IMR-90 (cell line): Measurements from ENCODE around the gene ZG16B. TPM values are rescaled to one million over a fixed set of nuclear protein-coding genes. Genes with fewer than 3 reads are reported as not detected.

Source experiments
- ATAC-seq: fragments of 200-7000 bp; cut with Tn5 transposase; 2 replicates; pipeline ENCODE4 v1.9.1; 2020; ENCODE audit warnings: low read depth, mild to moderate bottlenecking, moderate library complexity
- BruUV-seq: library from RNA; stranded (reverse); fragments of 400-500 nt; replicated peaks from 2 replicates; lab custom pipeline; 2021; lab: Mats Ljungman, UMichigan
- CTCF ChIA-PET: fragments of 300-600 bp; formaldehyde crosslinking; extraction: SDS; loops from one replicate; lab custom pipeline; 2021; ENCODE audit warnings: antibody characterized with exemption; lab: Yijun Ruan, JAX
- POLR2A ChIA-PET: fragments of 300-600 bp; sonication (Branson Sonifier 250); formaldehyde crosslinking; loops from one replicate; lab custom pipeline; 2022; ENCODE audit warnings: antibody characterized with exemption; ENCODE audit not compliant: unreplicated experiment; lab: Charles Lee
- DNase-seq: peaks from one replicate; pipeline ENCODE4 v3.0.0; 2013
- H2AFZ ChIP-seq: replicated peaks from 2 replicates; pipeline ENCODE3; 2013; ENCODE audit warnings: low read length, mild to moderate bottlenecking; ENCODE audit not compliant: poor library complexity
- H2AK5ac ChIP-seq: 2 replicates; pipeline ENCODE4 v1.6.1; 2013; ENCODE audit warnings: low read depth, low read length, inconsistent platforms
- H2AK9ac ChIP-seq: replicated peaks from 2 replicates; pipeline ENCODE3; 2013; ENCODE audit warnings: mild to moderate bottlenecking, low read depth, low read length, moderate library complexity; ENCODE audit not compliant: poor library complexity
- H2BK120ac ChIP-seq: 2 replicates; pipeline ENCODE4 v1.6.1; 2013; ENCODE audit warnings: low read depth, low read length, inconsistent platforms
- H2BK15ac ChIP-seq: 3 replicates; pipeline ENCODE4 v1.6.1; 2013; ENCODE audit warnings: low read depth, low read length, inconsistent platforms
- H2BK20ac ChIP-seq: 2 replicates; pipeline ENCODE4 v1.6.1; 2013; ENCODE audit warnings: low read depth, mild to moderate bottlenecking, inconsistent platforms, low read length, moderate library complexity
- H2BK5ac ChIP-seq: 2 replicates; pipeline ENCODE4 v1.6.1; 2013; ENCODE audit warnings: mild to moderate bottlenecking, low read depth, low read length, inconsistent platforms; ENCODE audit not compliant: poor library complexity, severe bottlenecking
- H3K14ac ChIP-seq: replicated peaks from 2 replicates; pipeline ENCODE4 v1.6.1; 2013; ENCODE audit warnings: low read depth, low read length, inconsistent platforms
- H3K18ac ChIP-seq: 2 replicates; pipeline ENCODE4 v1.6.1; 2013; ENCODE audit warnings: low read depth, low read length, control low read depth
- H3K23ac ChIP-seq: 2 replicates; pipeline ENCODE4 v1.6.1; 2013; ENCODE audit warnings: low read depth, low read length, inconsistent platforms
- H3K27ac ChIP-seq: 2 replicates; pipeline ENCODE4 v1.5.1; 2013; ENCODE audit warnings: mild to moderate bottlenecking, control low read depth, low read length; ENCODE audit not compliant: insufficient read depth
- H3K27me3 ChIP-seq: 2 replicates; pipeline ENCODE4 v1.6.1; 2013; ENCODE audit warnings: low read length; ENCODE audit not compliant: control insufficient read depth, insufficient read depth
- H3K36me3 ChIP-seq: 2 replicates; pipeline ENCODE4 v1.6.1; 2013; ENCODE audit warnings: low read length, mixed read lengths; ENCODE audit not compliant: control insufficient read depth, insufficient read depth
- H3K4ac ChIP-seq: 2 replicates; pipeline ENCODE4 v1.6.1; 2013; ENCODE audit warnings: low read depth, low read length, inconsistent platforms
- H3K4me1 ChIP-seq: 2 replicates; pipeline ENCODE4 v1.6.1; 2013; ENCODE audit warnings: low read length, mixed read lengths; ENCODE audit not compliant: control insufficient read depth, insufficient read depth
- H3K4me2 ChIP-seq: 2 replicates; pipeline ENCODE4 v1.6.1; 2013; ENCODE audit warnings: low read depth, mild to moderate bottlenecking, control low read depth, low read length, moderate library complexity
- H3K4me3 ChIP-seq: 2 replicates; pipeline ENCODE4 v1.5.1; 2013; ENCODE audit warnings: low read depth, mild to moderate bottlenecking, control low read depth, low read length, moderate library complexity; ENCODE audit not compliant: insufficient read depth
- H3K56ac ChIP-seq: 2 replicates; pipeline ENCODE4 v1.6.1; 2013; ENCODE audit warnings: low read length, inconsistent platforms; ENCODE audit not compliant: insufficient read depth; ENCODE audit errors: extremely low read depth
- H3K79me1 ChIP-seq, 2 experiments: 2 replicates each; pipeline ENCODE4 v1.6.1; 2013; ENCODE audit warnings: low read length in 2 of 2, inconsistent platforms in 1 of 2, low read depth in 1 of 2
- H3K9ac ChIP-seq: 2 replicates; pipeline ENCODE4 v1.6.1; 2013; ENCODE audit warnings: low read depth, low read length, control low read depth
- H3K9me1 ChIP-seq: 2 replicates; pipeline ENCODE4 v1.6.1; 2013; ENCODE audit warnings: low read length, inconsistent platforms; ENCODE audit not compliant: insufficient read depth
- H3K9me3 ChIP-seq: 2 replicates; pipeline ENCODE4 v1.6.1; 2013; ENCODE audit warnings: low read length; ENCODE audit not compliant: control insufficient read depth, insufficient read depth
- H4K20me1 ChIP-seq: 2 replicates; pipeline ENCODE4 v1.6.1; 2013; ENCODE audit warnings: low read length, inconsistent platforms; ENCODE audit not compliant: insufficient read depth
- H4K5ac ChIP-seq: 2 replicates; pipeline ENCODE4 v1.6.1; 2013; ENCODE audit warnings: mild to moderate bottlenecking, low read depth, low read length, control low read depth
- H4K8ac ChIP-seq, 2 experiments: 2 replicates each; pipeline ENCODE4 v1.6.1; 2013; ENCODE audit warnings: low read depth in 2 of 2, low read length in 2 of 2, control low read depth in 1 of 2, inconsistent platforms in 1 of 2
- H4K91ac ChIP-seq: 2 replicates; pipeline ENCODE4 v1.6.1; 2013; ENCODE audit warnings: low read depth, low read length, inconsistent platforms; ENCODE audit not compliant: insufficient read depth
- CEBPB ChIP-seq: IDR thresholded peaks from 2 replicates; pipeline ENCODE4 v1.6.1; 2012; ENCODE audit warnings: low read depth, low read length, improper control_type of control experiment
- CHD1 ChIP-seq: IDR thresholded peaks from 2 replicates; pipeline ENCODE4 v1.6.1; 2012; ENCODE audit warnings: low read depth, low read length, improper control_type of control experiment
- CTCF ChIP-seq: conservative IDR thresholded peaks from 2 replicates; pipeline ENCODE4 v1.5.1; 2012; ENCODE audit warnings: mild to moderate bottlenecking, low read depth, low read length, improper control_type of control experiment
- ELK1 ChIP-seq: fragments of 150-350 bp; IDR thresholded peaks from 2 replicates; pipeline ENCODE4 v1.6.1; 2016; ENCODE audit warnings: low read depth, mild to moderate bottlenecking, low read length, moderate library complexity, borderline replicate concordance
- FOS ChIP-seq: fragments of 150-350 bp; IDR thresholded peaks from 2 replicates; pipeline ENCODE4 v1.6.1; 2016; ENCODE audit warnings: low read depth, low read length
- MAFK ChIP-seq: IDR thresholded peaks from 2 replicates; pipeline ENCODE4 v1.6.1; 2012; ENCODE audit warnings: low read depth, low read length, improper control_type of control experiment
- MAZ ChIP-seq: IDR thresholded peaks from 2 replicates; pipeline ENCODE4 v1.6.1; 2012; ENCODE audit warnings: low read depth, mild to moderate bottlenecking, low read length, improper control_type of control experiment, moderate library complexity, borderline replicate concordance
- NFE2L2 ChIP-seq: fragments of 150-350 bp; IDR thresholded peaks from 2 replicates; pipeline ENCODE4 v1.6.1; 2016; ENCODE audit warnings: low read depth, mild to moderate bottlenecking, low read length
- RCOR1 ChIP-seq: IDR thresholded peaks from 2 replicates; pipeline ENCODE4 v1.6.1; 2012; ENCODE audit warnings: mild to moderate bottlenecking, low read length, improper control_type of control experiment; ENCODE audit not compliant: insufficient replicate concordance
- RFX5 ChIP-seq: IDR thresholded peaks from 2 replicates; pipeline ENCODE4 v1.8.0; 2012; ENCODE audit warnings: low read depth, mild to moderate bottlenecking, low read length, moderate library complexity
- SMC3 ChIP-seq: fragments of 150-350 bp; IDR thresholded peaks from 2 replicates; pipeline ENCODE4 v1.6.1; 2016; ENCODE audit warnings: low read depth, mild to moderate bottlenecking, antibody characterized with exemption, low read length, moderate library complexity
- USF2 ChIP-seq: fragments of 150-350 bp; IDR thresholded peaks from 2 replicates; pipeline ENCODE4 v1.6.1; 2017; ENCODE audit warnings: mild to moderate bottlenecking, antibody characterized with exemption, low read length, low read depth
- WGBS, 2 experiments: methylation state at CpG; one replicate each; pipeline versions ENCODE4 v1.1.5 to v1.1.7; 2013; ENCODE audit warnings: missing lambda C conversion rate in 2 of 2; ENCODE audit not compliant: insufficient read length in 1 of 2; ENCODE audit errors: extremely low coverage in 2 of 2; 5-methylcytosine and 5-hydroxymethylcytosine counted together
- dilution Hi-C: fragments of 300-500 bp; cut with HindIII; formaldehyde crosslinking; loops from one replicate; pipeline ENCODE4 v1.14.3; 2018; ENCODE audit warnings: low sequenced_read_pairs; ENCODE audit not compliant: unreplicated experiment
- in situ Hi-C: fragments of 300-500 bp; cut with MboI; formaldehyde crosslinking; loops from 3 replicates; pipeline ENCODE4 v1.14.3; 2019; ENCODE audit warnings: low sequenced_read_pairs, inconsistent platforms, mixed read lengths
- intact Hi-C: fragments of 100-400 bp; cut with micrococcal nuclease; formaldehyde crosslinking; loops from 2 replicates; pipeline ENCODE4 v1.10.0; 2022
- polyA plus RNA-seq, 3 experiments: library from polyadenylated mRNA; depleted of rRNA; stranded (reverse); fragments of >200 nt; gene quantifications; 2 replicates each; pipeline ENCODE4 v1.2.3, GENCODE V29; 2012; ENCODE audit warnings: low replicate concordance in 1 of 3
- total RNA-seq: library from RNA; depleted of rRNA; stranded (reverse); fragments of >200 nt; gene quantifications from 2 replicates; pipeline ENCODE4 v1.2.3, GENCODE V29; 2012

Gene ZG16B
- total and polyA plus RNA-seq, 2 of the 4 experiments (the other 2 are of a cell fraction): 0.54 to 0.65 TPM

GRCh38 chr16:2809149-2809760 lies 20.8 kb upstream of the ZG16B start:
- 100% methylated on average over 1 of the region's 3 CpGs; no CpG with 5 or more reads in 1 of the 2 experiments for WGBS, 2 experiments
- no peaks in the 10 kb centered on the region for H3K4me1 ChIP-seq
- peaks cover 17% of the 10 kb centered on the region for H3K9me3 ChIP-seq
- no peaks in the 10 kb centered on the region for H4K20me1 ChIP-seq
- H3K9ac ChIP-seq: no peak overlapping the region
- no peak overlapping the region for H2AK5ac ChIP-seq
- no peak for ATAC-seq
- no peak overlapping the region for H4K91ac ChIP-seq
- H3K4me3 ChIP-seq: no peak overlapping the region
- no peak overlapping the region for H2AK9ac ChIP-seq
- no peak overlapping the region for H2BK5ac ChIP-seq
- no TSS peak for BruUV-seq
- H3K56ac ChIP-seq: no peak overlapping the region
- no peak overlapping the region for H2AFZ ChIP-seq
- H3K79me1 ChIP-seq: no peaks in the 10 kb centered on the region
- no peak overlapping the region for H2BK120ac ChIP-seq
- no peak for TF ChIP-seq RFX5
- no peak for TF ChIP-seq MAFK
- no peak for TF ChIP-seq SMC3
- TF ChIP-seq RCOR1: no peak
- TF ChIP-seq CEBPB: no peak
- no peak for TF ChIP-seq MAZ
- TF ChIP-seq NFE2L2: no peak
- no peak for TF ChIP-seq CTCF
- TF ChIP-seq ELK1: no peak
- TF ChIP-seq USF2: no peak
- no peak for TF ChIP-seq CHD1
- no peak for TF ChIP-seq FOS
- in situ Hi-C loops: no loop called here
- H3K9me1 ChIP-seq: no peaks in the 10 kb centered on the region
- no peak overlapping the region for H3K27ac ChIP-seq
- H2BK20ac ChIP-seq: no peak overlapping the region
- ChIA-PET CTCF (no interaction called here), POLR2A (no interaction called here)
- dilution Hi-C loops: no loop called here
- H3K36me3 ChIP-seq: no peaks in the 10 kb centered on the region
- H3K23ac ChIP-seq: no peak overlapping the region
- intact Hi-C loops: no loop called here
- no peak overlapping the region for H2BK15ac ChIP-seq
- no peak overlapping the region for H4K5ac ChIP-seq
- H3K14ac ChIP-seq: no peak overlapping the region
- H3K18ac ChIP-seq: no peak overlapping the region
- no peak overlapping the region for H3K4me2 ChIP-seq
- H3K27me3 ChIP-seq: peaks cover 62% of the 10 kb centered on the region
- no peak overlapping the region for H3K4ac ChIP-seq
- no peak overlapping the region for H4K8ac ChIP-seq
- DNase-seq: no peak
